HEK293 (cell line): Measurements from ENCODE around the gene SUSD4.

Source experiments
- CTCF ChIP-seq: fragments of 450-650 bp; formaldehyde crosslinking; IDR thresholded peaks from 2 replicates; pipeline ENCODE4 v1.5.1; 2016; ENCODE audit warnings: missing biosample characterization, missing genetic modification characterization
- ZNF350 ChIP-seq: fragments of 450-650 bp; formaldehyde crosslinking; IDR thresholded peaks from 2 replicates; pipeline ENCODE4 v1.5.0; 2017; ENCODE audit warnings: missing biosample characterization, mild to moderate bottlenecking, missing genetic modification characterization

- TF ChIP-seq ZNF350 (tag by site-specific recombination) (no peak), CTCF (tag by site-specific recombination) (no peak)
Measured at GRCh38 chr1:223176437-223176836, 187.5 kb downstream of the SUSD4 start.
